Raji (cell line): ENCODE results near the gene AGBL4.

ENCODE experiments used
- POLR2A ChIP-seq: IDR thresholded peaks from 2 replicates; pipeline ENCODE4 v1.6.1; 2011; ENCODE audit warnings: low read depth, low read length, control low read depth; ENCODE audit not compliant: insufficient read depth

The AGBL4 gene

GRCh38 chr1:48756683-48757316 lies 1267.0 kb downstream of the AGBL4 start:
- TF ChIP-seq POLR2A: no peak

GRCh38 chr1:48753293-48753692 lies 1270.5 kb downstream of the AGBL4 start:
- TF ChIP-seq POLR2A: no peak

- TF ChIP-seq POLR2A: no peak
Measured at GRCh38 chr1:48750109-48750508, 1273.6 kb downstream of the AGBL4 start.

- TF ChIP-seq POLR2A: no peak
Measured at GRCh38 chr1:48749068-48749467, 1274.7 kb downstream of the AGBL4 start.

GRCh38 chr1:48746906-48747305 lies 1276.8 kb downstream of the AGBL4 start:
- no peak for TF ChIP-seq POLR2A

GRCh38 chr1:48744032-48744431 lies 1279.7 kb downstream of the AGBL4 start:
- TF ChIP-seq POLR2A: no peak

- TF ChIP-seq POLR2A: no peak
Measured at GRCh38 chr1:48743480-48743879, 1280.3 kb downstream of the AGBL4 start.

- no peak for TF ChIP-seq POLR2A
Measured at GRCh38 chr1:48741380-48741779, 1282.4 kb downstream of the AGBL4 start.

- no peak for TF ChIP-seq POLR2A
Measured at GRCh38 chr1:48740621-48741020, 1283.1 kb downstream of the AGBL4 start.

- no peak for TF ChIP-seq POLR2A
Measured at GRCh38 chr1:48739091-48739490, 1284.7 kb downstream of the AGBL4 start.

- no peak for TF ChIP-seq POLR2A
Measured at GRCh38 chr1:48738356-48738755, 1285.4 kb downstream of the AGBL4 start.

- no peak for TF ChIP-seq POLR2A
Measured at GRCh38 chr1:48735796-48736195, 1288.0 kb downstream of the AGBL4 start.

GRCh38 chr1:48730164-48730910 lies 1293.4 kb downstream of the AGBL4 start:
- no peak for TF ChIP-seq POLR2A

GRCh38 chr1:48728584-48728983 lies 1295.2 kb downstream of the AGBL4 start:
- TF ChIP-seq POLR2A: no peak

- no peak for TF ChIP-seq POLR2A
Measured at GRCh38 chr1:48726557-48727215, 1297.1 kb downstream of the AGBL4 start.

- TF ChIP-seq POLR2A: no peak
Measured at GRCh38 chr1:48726139-48726538, 1297.6 kb downstream of the AGBL4 start.
